Stomach (tissue), 4 donors: Measurements from ENCODE around the gene CTNND2.

ENCODE experiments used
- POLR2A ChIP-seq, 4 donors: fragments of 450-650 bp; IDR thresholded peaks; one replicate each; pipeline ENCODE4 v1.6.1; 2016; ENCODE audit warnings: antibody characterized with exemption in 4 of 4, control low read depth in 2 of 4, mild to moderate bottlenecking in 1 of 4, moderate library complexity in 1 of 4
- POLR2AphosphoS5 ChIP-seq, 3 donors: sonication (generic); formaldehyde crosslinking; IDR thresholded peaks; one replicate each; pipeline ENCODE4 v1.6.1; 2016; ENCODE audit warnings: antibody characterized with exemption in 3 of 3
- TF ChIP-seq, protein P1 (sequence below), 7 experiments: fragments of 450-650 bp in 4 of 7; fragments of 200-600 bp in 3 of 7; sonication (generic) in 3 of 7; IDR thresholded peaks; one replicate each; pipeline ENCODE4 v1.5.1; 2016 to 2019; ENCODE audit warnings: antibody characterized with exemption in 7 of 7, control low read depth in 2 of 7, mild to moderate bottlenecking in 1 of 7

DNA sequence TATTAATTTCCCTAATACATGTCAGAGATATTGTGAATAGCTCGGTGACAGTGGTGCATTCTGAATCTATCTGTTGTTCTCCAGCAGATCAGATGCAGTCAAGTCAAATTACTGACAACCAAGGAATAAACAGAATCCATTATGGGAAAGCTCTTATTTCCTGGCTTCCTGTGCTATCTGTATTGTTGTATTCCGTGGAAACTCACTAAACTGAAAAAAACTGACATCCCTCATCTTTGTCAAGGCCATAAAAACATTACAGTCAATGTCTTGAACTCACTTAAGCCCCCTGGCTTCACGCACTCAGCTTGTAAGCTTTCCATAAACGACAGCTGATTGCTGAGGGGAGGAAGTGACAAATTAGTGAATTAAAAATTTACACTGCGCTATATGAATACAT, 245.9 kb downstream of the CTNND2 start:
- TF ChIP-seq, protein P1, sequence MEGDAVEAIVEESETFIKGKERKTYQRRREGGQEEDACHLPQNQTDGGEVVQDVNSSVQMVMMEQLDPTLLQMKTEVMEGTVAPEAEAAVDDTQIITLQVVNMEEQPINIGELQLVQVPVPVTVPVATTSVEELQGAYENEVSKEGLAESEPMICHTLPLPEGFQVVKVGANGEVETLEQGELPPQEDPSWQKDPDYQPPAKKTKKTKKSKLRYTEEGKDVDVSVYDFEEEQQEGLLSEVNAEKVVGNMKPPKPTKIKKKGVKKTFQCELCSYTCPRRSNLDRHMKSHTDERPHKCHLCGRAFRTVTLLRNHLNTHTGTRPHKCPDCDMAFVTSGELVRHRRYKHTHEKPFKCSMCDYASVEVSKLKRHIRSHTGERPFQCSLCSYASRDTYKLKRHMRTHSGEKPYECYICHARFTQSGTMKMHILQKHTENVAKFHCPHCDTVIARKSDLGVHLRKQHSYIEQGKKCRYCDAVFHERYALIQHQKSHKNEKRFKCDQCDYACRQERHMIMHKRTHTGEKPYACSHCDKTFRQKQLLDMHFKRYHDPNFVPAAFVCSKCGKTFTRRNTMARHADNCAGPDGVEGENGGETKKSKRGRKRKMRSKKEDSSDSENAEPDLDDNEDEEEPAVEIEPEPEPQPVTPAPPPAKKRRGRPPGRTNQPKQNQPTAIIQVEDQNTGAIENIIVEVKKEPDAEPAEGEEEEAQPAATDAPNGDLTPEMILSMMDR (IDR thresholded peaks at IDR 0.05), result no peak
- TF ChIP-seq POLR2AphosphoS5 (IDR thresholded peaks at IDR 0.05) (no peak), POLR2A (IDR thresholded peaks at IDR 0.05) (no peak)
